Fibroblast of lung (primary cell): ENCODE measurements around the gene TPGS1. TPM values are rescaled to one million over a fixed set of nuclear protein-coding genes. Genes with fewer than 3 reads are reported as not detected.

Source experiments
- DNase-seq, 2 donors: peaks; one replicate each; pipeline versions ENCODE4 v3.0.0 to v3.0.0-alpha.2; 2010; ENCODE audit warnings: low read depth in 2 of 2
- H2AFZ ChIP-seq: 2 replicates; pipeline ENCODE4 v1.5.1; 2012; ENCODE audit warnings: low read length, control low read depth, inconsistent platforms
- H3K27ac ChIP-seq: 2 replicates; pipeline ENCODE4 v1.5.1; 2011; ENCODE audit warnings: low read length, control low read depth; ENCODE audit not compliant: insufficient read depth
- H3K27me3 ChIP-seq: 2 replicates; pipeline ENCODE4 v1.5.1; 2011; ENCODE audit warnings: mild to moderate bottlenecking, low read length; ENCODE audit not compliant: control insufficient read depth, insufficient read depth
- H3K36me3 ChIP-seq: 2 replicates; pipeline ENCODE4 v1.5.1; 2011; ENCODE audit warnings: low read length; ENCODE audit not compliant: control insufficient read depth, insufficient read depth
- H3K4me1 ChIP-seq: 2 replicates; pipeline ENCODE4 v1.5.1; 2011; ENCODE audit warnings: low read length; ENCODE audit not compliant: control insufficient read depth, insufficient read depth; ENCODE audit errors: extremely low read depth
- H3K4me2 ChIP-seq: 2 replicates; pipeline ENCODE4 v1.5.1; 2011; ENCODE audit warnings: low read length, control low read depth; ENCODE audit not compliant: insufficient read depth; ENCODE audit errors: extremely low read depth
- H3K4me3 ChIP-seq, 4 experiments: fragments of 200-600 bp in 1 of 4; sonication (generic) in 1 of 4; replicated peaks in 1 of 4; 2 replicates each; pipeline ENCODE4 v1.5.1; 2011 to 2016; ENCODE audit warnings: low read length in 4 of 4, low read depth in 3 of 4, mild to moderate bottlenecking in 3 of 4, control low read depth in 2 of 4, inconsistent platforms in 1 of 4, mixed read lengths in 1 of 4; ENCODE audit not compliant: insufficient read depth in 1 of 4; ENCODE audit errors: control extremely low read depth in 1 of 4
- H3K79me2 ChIP-seq: 2 replicates; pipeline ENCODE4 v1.5.1; 2012; ENCODE audit warnings: mild to moderate bottlenecking, low read length, inconsistent platforms; ENCODE audit not compliant: control insufficient read depth, insufficient read depth
- H3K9ac ChIP-seq: 2 replicates; pipeline ENCODE4 v1.5.1; 2011; ENCODE audit warnings: mild to moderate bottlenecking, low read length, control low read depth; ENCODE audit not compliant: insufficient read depth
- H3K9me3 ChIP-seq: 2 replicates; pipeline ENCODE4 v1.5.1; 2012; ENCODE audit warnings: low read depth, low read length; ENCODE audit not compliant: control insufficient read depth, insufficient read depth
- H4K20me1 ChIP-seq: 2 replicates; pipeline ENCODE4 v1.5.1; 2011; ENCODE audit warnings: low read length; ENCODE audit not compliant: control insufficient read depth, insufficient read depth; ENCODE audit errors: extremely low read depth
- CTCF ChIP-seq, 2 donors: IDR thresholded peaks in 1 of 2; conservative IDR thresholded peaks in 1 of 2; 1 replicate in 1 of 2; 2 replicates in 1 of 2; pipeline ENCODE4 v1.5.1; 2011 to 2012; ENCODE audit warnings: low read length in 2 of 2, control low read depth in 1 of 2, inconsistent platforms in 1 of 2, low read depth in 1 of 2, mild to moderate bottlenecking in 1 of 2
- EZH2 ChIP-seq: IDR thresholded peaks from 2 replicates; pipeline ENCODE4 v1.5.1; 2012; ENCODE audit warnings: low read length, control low read depth, mild to moderate bottlenecking; ENCODE audit errors: missing control alignments
- polyA plus RNA-seq, 2 donors: library from polyadenylated mRNA; depleted of rRNA in 1 of 2; stranded (reverse) in 1 of 2; unstranded in 1 of 2; fragments of >200 nt; gene quantifications; 2 replicates each; pipeline ENCODE4 v1.2.1, GENCODE V29; 2011 to 2012; ENCODE audit warnings: missing spikeins in 1 of 2
- total RNA-seq: library from RNA; depleted of rRNA; stranded (reverse); fragments of >200 nt; gene quantifications from 2 replicates; pipeline ENCODE4 v1.2.1, GENCODE V29; 2014

Gene TPGS1
- total and polyA plus RNA-seq, 2 donors (not counting 1 experiment from before 2014, with no cell fraction given), result 2.0 to 30.1 TPM

DNA sequence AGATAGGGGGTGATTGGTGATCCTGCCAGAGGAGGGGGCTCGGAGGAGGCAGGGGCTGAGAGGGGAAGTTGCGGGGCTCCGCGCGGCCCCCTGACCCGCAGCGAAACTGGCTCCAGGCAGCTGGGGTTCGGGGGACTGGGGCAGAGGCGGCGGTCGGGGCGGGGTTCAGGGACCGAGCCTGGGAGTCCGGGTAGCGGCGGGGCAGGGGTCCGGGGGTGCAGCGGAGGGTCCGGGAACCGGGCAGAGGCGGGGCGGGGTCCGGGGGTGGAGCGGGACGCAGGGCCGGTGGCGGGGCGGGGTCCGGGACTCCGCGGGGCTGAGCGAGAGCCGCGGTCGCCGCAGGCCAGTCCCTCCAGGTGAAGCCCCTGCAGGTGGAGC, 9.8 kb upstream of the TPGS1 start:
- Histone ChIP-seq H3K4me1 (no peaks in the 10 kb centered on the region), H2AFZ (no peak overlapping the region), H3K9me3 (no peaks in the 10 kb centered on the region), H3K4me2 (peak overlapping the region; percentile 25), H3K36me3 (no peaks in the 10 kb centered on the region), H3K27me3 (peaks cover 14% of the 10 kb centered on the region), H3K27ac (no peak overlapping the region), H3K79me2 (no peaks in the 10 kb centered on the region), H4K20me1 (no peaks in the 10 kb centered on the region), H3K4me3 (no peak overlapping the region), H3K9ac (no peak overlapping the region)
- no peak for TF ChIP-seq EZH2
- TF ChIP-seq CTCF (conservative IDR thresholded peaks at IDR 0.05 in 1 of 2, IDR thresholded peaks at IDR 0.05 in 1 of 2; ENCODE audit: low read depth in 1 of 2, low read length in 2 of 2), result no peak
- no peak for DNase-seq

GRCh38 chr19:497869-498510, 9.3 kb upstream of the TPGS1 start:
- Histone ChIP-seq H3K79me2 (no peaks in the 10 kb centered on the region), H3K36me3 (no peaks in the 10 kb centered on the region), H2AFZ (no peak overlapping the region), H3K9me3 (no peaks in the 10 kb centered on the region), H3K4me3 (no peak overlapping the region), H3K27me3 (peaks cover 14% of the 10 kb centered on the region), H3K4me2 (no peak overlapping the region), H4K20me1 (no peaks in the 10 kb centered on the region), H3K9ac (no peak overlapping the region), H3K27ac (no peak overlapping the region), H3K4me1 (no peaks in the 10 kb centered on the region)
- TF ChIP-seq CTCF (conservative IDR thresholded peaks at IDR 0.05 in 1 of 2, IDR thresholded peaks at IDR 0.05 in 1 of 2; ENCODE audit: low read depth in 1 of 2, low read length in 2 of 2) (no peak), EZH2 (peak; percentile 93)
- no peak for DNase-seq

GRCh38 chr19:498511-498891, 8.8 kb upstream of the TPGS1 start:
- no peak overlapping the region for H3K4me3 ChIP-seq
- no peaks in the 10 kb centered on the region for H3K36me3 ChIP-seq
- no peaks in the 10 kb centered on the region for H3K4me1 ChIP-seq
- no peaks in the 10 kb centered on the region for H3K9me3 ChIP-seq
- H3K27ac ChIP-seq, result no peak overlapping the region
- H3K4me2 ChIP-seq, result no peak overlapping the region
- no peak for TF ChIP-seq EZH2
- no peak for TF ChIP-seq CTCF (conservative IDR thresholded peaks at IDR 0.05 in 1 of 2, IDR thresholded peaks at IDR 0.05 in 1 of 2; ENCODE audit: low read depth in 1 of 2, low read length in 2 of 2)
- no peak overlapping the region for H2AFZ ChIP-seq
- H3K9ac ChIP-seq, result no peak overlapping the region
- H4K20me1 ChIP-seq, result no peaks in the 10 kb centered on the region
- no peak for DNase-seq
- no peaks in the 10 kb centered on the region for H3K79me2 ChIP-seq
- H3K27me3 ChIP-seq, result peaks cover 14% of the 10 kb centered on the region
